WTC11 (cell line): Measurements from ENCODE around the gene WDR64. TPM values are rescaled to one million over a fixed set of nuclear protein-coding genes. Genes with fewer than 3 reads are reported as not detected.

Experiments
- ATAC-seq: fragments of 200-7000 bp; cut with Tn5 transposase; 2 replicates; pipeline ENCODE4 v1.10.0; 2021; ENCODE audit warnings: mild to moderate bottlenecking, moderate library complexity
- CTCF ChIA-PET: fragments of 300-600 bp; sonication (Branson Sonifier 250); formaldehyde crosslinking; loops from one replicate; lab custom pipeline; 2021; ENCODE audit warnings: antibody characterized with exemption; lab: Charles Lee
- POLR2A ChIA-PET: fragments of 350-600 bp; sonication (Branson Sonifier 250); formaldehyde crosslinking; loops from one replicate; lab custom pipeline; 2021; ENCODE audit warnings: antibody characterized with exemption; lab: Charles Lee
- DNase-seq: peaks from one replicate; pipeline ENCODE4 v3.0.0; 2021; ENCODE audit warnings: low spot score
- H3K27ac Mint-ChIP-seq: 2 replicates; pipeline ENCODE4 v1.8.0; 2021; ENCODE audit warnings: mixed read lengths
- H3K27me3 Mint-ChIP-seq: 2 replicates; pipeline ENCODE4 v1.8.0; 2021; ENCODE audit warnings: low read depth, mild to moderate bottlenecking, moderate library complexity, mixed read lengths
- H3K36me3 Mint-ChIP-seq: 2 replicates; pipeline ENCODE4 v1.8.0; 2021; ENCODE audit warnings: mixed read lengths
- H3K4me1 Mint-ChIP-seq: 2 replicates; pipeline ENCODE4 v1.8.0; 2022; ENCODE audit warnings: mixed read lengths
- H3K4me3 Mint-ChIP-seq: 2 replicates; pipeline ENCODE4 v1.8.0; 2021; ENCODE audit warnings: mild to moderate bottlenecking, moderate library complexity, mixed read lengths
- H3K9me3 Mint-ChIP-seq: 2 replicates; pipeline ENCODE4 v1.8.0; 2021; ENCODE audit warnings: mixed read lengths
- ATF6 ChIP-seq: sonication (generic); formaldehyde crosslinking; IDR thresholded peaks from 2 replicates; pipeline ENCODE4 v1.8.1; 2023; ENCODE audit warnings: mild to moderate bottlenecking, missing genetic modification reagents
- E2F1 ChIP-seq: sonication (generic); formaldehyde crosslinking; IDR thresholded peaks from 2 replicates; pipeline ENCODE4 v1.8.0; 2022; ENCODE audit warnings: mild to moderate bottlenecking, missing genetic modification reagents
- ESRRA ChIP-seq: sonication (generic); formaldehyde crosslinking; IDR thresholded peaks from 2 replicates; pipeline ENCODE4 v1.8.1; 2022; ENCODE audit warnings: mild to moderate bottlenecking, missing genetic modification reagents, borderline replicate concordance
- GABPB1 ChIP-seq: sonication (generic); formaldehyde crosslinking; IDR thresholded peaks from 2 replicates; pipeline ENCODE4 v1.8.1; 2023; ENCODE audit warnings: mild to moderate bottlenecking, missing genetic modification reagents
- JUN ChIP-seq: sonication (generic); formaldehyde crosslinking; IDR thresholded peaks from 2 replicates; pipeline ENCODE4 v1.8.0; 2023; ENCODE audit warnings: mild to moderate bottlenecking, missing genetic modification reagents
- KAT7 ChIP-seq: sonication (generic); formaldehyde crosslinking; IDR thresholded peaks from 2 replicates; pipeline ENCODE4 v1.8.1; 2023; ENCODE audit warnings: missing genetic modification reagents, mild to moderate bottlenecking, borderline replicate concordance
- MYBL2 ChIP-seq: sonication (generic); formaldehyde crosslinking; IDR thresholded peaks from 2 replicates; pipeline ENCODE4 v1.8.1; 2023; ENCODE audit warnings: mild to moderate bottlenecking, moderate library complexity, missing genetic modification reagents
- NFE2L1 ChIP-seq: sonication (generic); formaldehyde crosslinking; IDR thresholded peaks from 2 replicates; pipeline ENCODE4 v1.8.1; 2023; ENCODE audit warnings: missing genetic modification reagents
- NR2C2 ChIP-seq: sonication (generic); formaldehyde crosslinking; IDR thresholded peaks from 2 replicates; pipeline ENCODE4 v1.8.0; 2022; ENCODE audit warnings: mild to moderate bottlenecking, missing genetic modification reagents
- RELA ChIP-seq: sonication (generic); formaldehyde crosslinking; IDR thresholded peaks from 2 replicates; pipeline ENCODE4 v1.8.1; 2022; ENCODE audit warnings: missing genetic modification reagents, mild to moderate bottlenecking, borderline replicate concordance
- TCF7 ChIP-seq: sonication (generic); formaldehyde crosslinking; IDR thresholded peaks from 2 replicates; pipeline ENCODE4 v1.8.0; 2022; ENCODE audit warnings: mild to moderate bottlenecking, low read depth, missing genetic modification reagents, moderate library complexity
- TEAD1 ChIP-seq: sonication (generic); formaldehyde crosslinking; IDR thresholded peaks from 2 replicates; pipeline ENCODE4 v1.8.0; 2022; ENCODE audit warnings: mild to moderate bottlenecking, missing genetic modification reagents
- ZBTB43 ChIP-seq: sonication (generic); formaldehyde crosslinking; IDR thresholded peaks from 2 replicates; pipeline ENCODE4 v1.8.1; 2023; ENCODE audit warnings: mild to moderate bottlenecking, missing genetic modification reagents
- ZNF317 ChIP-seq: sonication (generic); formaldehyde crosslinking; IDR thresholded peaks from 2 replicates; pipeline ENCODE4 v1.8.1; 2023; ENCODE audit warnings: low read depth, mild to moderate bottlenecking, moderate library complexity, missing genetic modification reagents, borderline replicate concordance
- ZNF532 ChIP-seq: fragments of 250-450 bp; sonication (Bioruptor Pico); IDR thresholded peaks from 2 replicates; pipeline ENCODE4 v1.9.0; 2021; ENCODE audit warnings: mild to moderate bottlenecking, borderline replicate concordance
- ZNF671 ChIP-seq: fragments of 250-450 bp; sonication (Bioruptor Pico); IDR thresholded peaks from 2 replicates; pipeline ENCODE4 v1.8.0; 2021; ENCODE audit warnings: mild to moderate bottlenecking
- total RNA-seq: library from RNA; stranded (reverse); gene quantifications from 3 replicates; pipeline ENCODE4 v1.2.3, GENCODE V29; 2021
- TF ChIP-seq, protein P1 (sequence below): sonication (generic); formaldehyde crosslinking; IDR thresholded peaks from 2 replicates; pipeline ENCODE4 v1.8.1; 2022; ENCODE audit warnings: low read depth, missing genetic modification reagents, borderline replicate concordance
- TF ChIP-seq, protein P2 (sequence below): sonication (generic); formaldehyde crosslinking; conservative IDR thresholded peaks from 2 replicates; pipeline ENCODE4 v1.8.1; 2022; ENCODE audit warnings: mild to moderate bottlenecking, missing genetic modification reagents
- TF ChIP-seq, protein P3 (sequence below): sonication (generic); formaldehyde crosslinking; IDR thresholded peaks from 2 replicates; pipeline ENCODE4 v1.8.1; 2022; ENCODE audit warnings: mild to moderate bottlenecking, moderate library complexity, missing genetic modification reagents

Gene WDR64
- total RNA-seq, 1 experiment from 2014 or later, result not detected

DNA sequence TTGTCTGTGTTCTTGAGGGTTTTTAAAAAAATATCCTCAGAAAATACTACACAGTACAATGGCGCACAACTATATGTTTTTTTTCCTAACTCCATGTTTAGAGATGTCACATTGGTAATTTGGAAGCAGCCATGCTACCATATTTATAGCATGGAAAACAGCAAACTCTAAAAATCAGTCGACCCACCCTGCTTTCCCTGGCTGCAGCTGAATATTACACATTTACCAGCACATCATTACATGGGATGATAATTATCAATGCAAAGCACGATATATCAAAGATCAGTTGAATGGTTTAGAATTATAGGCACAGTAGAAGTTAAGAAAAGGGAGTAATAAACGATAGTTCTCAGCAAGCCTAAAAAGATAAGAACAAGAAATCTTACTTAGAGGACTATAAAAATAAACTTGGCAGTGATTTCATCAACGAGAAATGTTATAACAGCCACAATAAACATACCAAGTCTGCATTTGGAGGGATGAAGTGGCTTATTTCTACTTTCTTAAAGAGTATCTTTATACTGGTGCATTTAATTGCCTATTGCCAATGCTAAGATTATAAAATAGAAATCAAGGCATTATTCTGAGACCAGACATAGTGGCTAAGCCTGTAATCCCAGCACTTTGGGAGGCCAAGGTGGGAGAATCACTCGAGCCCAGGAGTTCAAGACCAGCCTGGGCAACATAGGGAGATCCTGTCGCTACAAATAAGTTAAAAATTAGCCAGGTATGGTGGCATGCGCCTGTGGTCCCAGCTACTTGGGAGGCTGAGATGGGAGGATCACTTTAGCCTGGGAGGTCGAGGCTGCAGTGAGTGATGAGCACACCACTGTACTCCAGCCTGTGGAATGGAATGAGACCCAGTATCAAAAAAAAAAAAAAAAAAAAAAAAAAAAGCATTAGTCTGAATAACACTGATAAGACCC, 43.4 kb downstream of the WDR64 start (continued):
- TF ChIP-seq E2F1, result no peak
- no peak for TF ChIP-seq ZNF317
- no peak for TF ChIP-seq GABPB1 (CRISPR knock-in tag)
- TF ChIP-seq, protein P1, sequence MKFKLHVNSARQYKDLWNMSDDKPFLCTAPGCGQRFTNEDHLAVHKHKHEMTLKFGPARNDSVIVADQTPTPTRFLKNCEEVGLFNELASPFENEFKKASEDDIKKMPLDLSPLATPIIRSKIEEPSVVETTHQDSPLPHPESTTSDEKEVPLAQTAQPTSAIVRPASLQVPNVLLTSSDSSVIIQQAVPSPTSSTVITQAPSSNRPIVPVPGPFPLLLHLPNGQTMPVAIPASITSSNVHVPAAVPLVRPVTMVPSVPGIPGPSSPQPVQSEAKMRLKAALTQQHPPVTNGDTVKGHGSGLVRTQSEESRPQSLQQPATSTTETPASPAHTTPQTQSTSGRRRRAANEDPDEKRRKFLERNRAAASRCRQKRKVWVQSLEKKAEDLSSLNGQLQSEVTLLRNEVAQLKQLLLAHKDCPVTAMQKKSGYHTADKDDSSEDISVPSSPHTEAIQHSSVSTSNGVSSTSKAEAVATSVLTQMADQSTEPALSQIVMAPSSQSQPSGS (CRISPR knock-in tag), result no peak
- no peak for TF ChIP-seq RELA (CRISPR knock-in tag)
- TF ChIP-seq, protein P2, sequence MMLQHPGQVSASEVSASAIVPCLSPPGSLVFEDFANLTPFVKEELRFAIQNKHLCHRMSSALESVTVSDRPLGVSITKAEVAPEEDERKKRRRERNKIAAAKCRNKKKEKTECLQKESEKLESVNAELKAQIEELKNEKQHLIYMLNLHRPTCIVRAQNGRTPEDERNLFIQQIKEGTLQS, result no peak
- TF ChIP-seq NR2C2 (CRISPR knock-in tag), result no peak
- TF ChIP-seq, protein P3, sequence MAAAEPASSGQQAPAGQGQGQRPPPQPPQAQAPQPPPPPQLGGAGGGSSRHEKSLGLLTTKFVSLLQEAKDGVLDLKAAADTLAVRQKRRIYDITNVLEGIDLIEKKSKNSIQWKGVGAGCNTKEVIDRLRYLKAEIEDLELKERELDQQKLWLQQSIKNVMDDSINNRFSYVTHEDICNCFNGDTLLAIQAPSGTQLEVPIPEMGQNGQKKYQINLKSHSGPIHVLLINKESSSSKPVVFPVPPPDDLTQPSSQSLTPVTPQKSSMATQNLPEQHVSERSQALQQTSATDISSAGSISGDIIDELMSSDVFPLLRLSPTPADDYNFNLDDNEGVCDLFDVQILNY, result no peak
- TF ChIP-seq, all 79 proteins: peak for 0

DNA sequence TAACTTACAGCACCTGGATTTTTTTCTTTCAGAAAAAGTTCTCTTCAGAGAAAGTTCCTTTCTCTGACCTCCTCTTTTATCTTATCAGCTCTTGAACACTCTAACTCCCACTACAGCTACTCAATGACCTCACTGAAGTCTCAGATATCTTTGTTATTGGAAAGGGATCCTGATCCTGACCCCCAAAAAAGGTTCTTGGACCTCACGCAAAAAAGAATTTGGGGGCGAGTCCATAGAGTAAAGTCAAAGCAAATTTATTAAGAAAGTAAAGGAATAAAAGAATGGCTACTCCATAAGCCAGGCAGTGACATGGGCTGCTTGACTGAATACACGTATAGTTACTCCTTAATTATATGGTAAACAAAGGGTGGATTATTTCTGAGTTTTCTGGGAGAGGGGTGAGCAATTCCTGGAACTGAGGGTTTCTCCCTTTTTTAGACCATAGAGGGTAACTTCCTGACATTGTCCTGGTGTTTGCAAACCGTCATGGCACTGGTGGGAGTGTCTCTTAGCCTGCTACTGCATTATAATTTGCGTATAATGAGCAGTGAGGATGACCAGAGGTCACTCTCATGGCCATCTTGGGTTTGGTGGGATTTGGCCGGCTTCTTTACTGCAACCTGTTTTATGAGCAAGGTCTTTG, 44.2 kb downstream of the WDR64 start:
- no peak for ATAC-seq
- TF ChIP-seq JUN (no peak), ZBTB43 (CRISPR knock-in tag) (no peak), KAT7 (CRISPR knock-in tag) (no peak), NR2C2 (CRISPR knock-in tag) (no peak), NFE2L1 (CRISPR knock-in tag) (no peak), ZNF532 (CRISPR knock-in tag) (no peak), ZNF671 (no peak), TEAD1 (no peak), ATF6 (CRISPR knock-in tag) (no peak), RELA (CRISPR knock-in tag) (no peak), ESRRA (no peak), TCF7 (no peak), MYBL2 (CRISPR knock-in tag) (no peak)
- TF ChIP-seq, protein P3, result no peak
- TF ChIP-seq, protein P1 (CRISPR knock-in tag), result no peak
- TF ChIP-seq, all 79 proteins: peak for 0
- Mint-ChIP-seq H3K4me1 (no peaks in the 10 kb centered on the region), H3K27ac (no peak overlapping the region), H3K27me3 (no peaks in the 10 kb centered on the region), H3K36me3 (no peaks in the 10 kb centered on the region), H3K9me3 (no peaks in the 10 kb centered on the region), H3K4me3 (no peak overlapping the region)
- CTCF ChIA-PET, result no interaction called here
- POLR2A ChIA-PET, result no interaction called here
- DNase-seq, result no peak
